OCI-M2 (cell line): ENCODE measurements around the gene FOLR1.

Experiments
- DNase-seq: peaks from one replicate; lab custom pipeline; 2025; ENCODE audit not compliant: unreplicated experiment; lab: John Stamatoyannopoulos, UW

FOLR1 gene

DNA sequence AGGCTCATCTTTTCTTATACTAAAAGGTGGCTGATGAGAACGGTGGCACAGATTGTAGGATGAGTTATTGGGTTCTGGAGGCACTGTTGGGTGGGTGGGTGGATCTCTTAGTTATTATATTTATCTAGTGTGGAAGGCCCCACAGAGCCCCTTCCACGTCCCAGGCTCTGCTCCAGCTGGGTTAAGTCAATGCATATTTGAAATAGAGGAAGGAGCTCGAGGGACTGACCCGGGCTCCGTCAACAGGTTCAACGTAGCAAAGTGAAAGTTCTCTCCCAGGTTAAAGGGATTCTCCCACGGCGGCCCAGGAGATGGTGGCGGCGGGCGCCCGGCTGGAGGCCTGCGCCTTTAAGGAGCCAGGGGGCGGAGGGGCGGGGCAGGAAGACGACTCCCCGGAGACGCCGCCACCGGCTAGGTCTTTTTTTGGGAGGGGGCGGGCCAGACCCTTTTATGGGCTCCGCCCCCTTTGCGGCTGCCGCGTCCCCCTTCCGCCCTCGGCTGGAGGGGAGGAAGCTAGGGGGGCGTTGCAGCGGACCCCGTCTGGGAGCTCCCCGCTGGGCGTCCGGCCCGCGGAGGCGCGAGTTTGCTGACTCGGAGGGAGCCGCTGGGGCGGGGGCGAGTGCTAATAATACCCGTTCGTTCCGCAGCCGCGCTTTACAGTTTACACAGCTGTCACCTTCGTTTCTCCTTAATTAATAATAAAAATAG is 31.1 kb downstream of the FOLR1 start:
- DNase-seq: peak; percentile 74

DNA sequence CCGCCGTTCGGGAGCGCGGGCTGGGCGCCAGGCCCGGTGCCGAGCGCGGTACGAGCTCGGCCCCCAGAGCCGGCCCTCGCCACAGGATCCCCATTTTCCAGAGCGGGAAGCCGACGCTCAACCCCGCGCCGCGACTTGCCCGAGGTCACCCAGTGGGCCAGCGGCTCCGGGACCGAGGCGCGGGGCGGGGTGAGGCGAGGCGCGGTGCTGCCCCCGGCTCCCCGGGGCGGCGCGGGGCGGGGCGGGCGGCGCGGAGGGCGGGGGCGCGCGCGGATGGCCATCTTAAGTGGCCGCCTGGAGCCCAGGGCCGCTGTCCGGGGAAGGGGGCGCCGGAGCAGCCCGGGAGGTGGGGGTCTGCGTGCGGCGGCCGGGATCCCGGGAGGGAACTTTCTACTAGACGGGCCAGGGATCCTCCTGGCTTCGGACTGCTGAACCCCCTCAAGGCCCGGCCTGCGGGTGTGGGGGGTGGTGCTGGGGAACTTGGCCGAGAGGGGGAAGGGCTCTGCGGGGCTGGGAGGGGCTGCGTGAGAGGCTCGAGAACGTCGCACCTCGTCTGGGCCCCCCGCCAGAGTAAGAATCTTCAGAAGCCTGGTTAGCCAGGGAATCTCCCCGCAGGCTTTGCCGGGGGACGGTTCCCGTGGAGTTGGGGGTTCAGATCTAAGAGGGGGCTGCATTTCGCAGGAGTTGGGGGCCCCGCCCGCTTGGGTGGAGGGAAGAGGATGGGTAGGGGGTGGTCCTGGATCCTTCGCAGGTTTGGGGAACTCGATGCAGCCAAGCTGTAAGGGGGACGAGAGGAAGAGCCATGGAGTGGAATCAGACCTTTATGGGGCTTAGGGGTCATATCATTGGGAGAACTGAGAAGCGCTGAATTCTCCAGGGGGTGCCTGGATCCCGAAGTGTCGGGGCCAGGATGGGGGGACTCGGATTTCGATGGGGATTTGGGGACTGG is 31.9 kb downstream of the FOLR1 start:
- DNase-seq: no peak

DNA sequence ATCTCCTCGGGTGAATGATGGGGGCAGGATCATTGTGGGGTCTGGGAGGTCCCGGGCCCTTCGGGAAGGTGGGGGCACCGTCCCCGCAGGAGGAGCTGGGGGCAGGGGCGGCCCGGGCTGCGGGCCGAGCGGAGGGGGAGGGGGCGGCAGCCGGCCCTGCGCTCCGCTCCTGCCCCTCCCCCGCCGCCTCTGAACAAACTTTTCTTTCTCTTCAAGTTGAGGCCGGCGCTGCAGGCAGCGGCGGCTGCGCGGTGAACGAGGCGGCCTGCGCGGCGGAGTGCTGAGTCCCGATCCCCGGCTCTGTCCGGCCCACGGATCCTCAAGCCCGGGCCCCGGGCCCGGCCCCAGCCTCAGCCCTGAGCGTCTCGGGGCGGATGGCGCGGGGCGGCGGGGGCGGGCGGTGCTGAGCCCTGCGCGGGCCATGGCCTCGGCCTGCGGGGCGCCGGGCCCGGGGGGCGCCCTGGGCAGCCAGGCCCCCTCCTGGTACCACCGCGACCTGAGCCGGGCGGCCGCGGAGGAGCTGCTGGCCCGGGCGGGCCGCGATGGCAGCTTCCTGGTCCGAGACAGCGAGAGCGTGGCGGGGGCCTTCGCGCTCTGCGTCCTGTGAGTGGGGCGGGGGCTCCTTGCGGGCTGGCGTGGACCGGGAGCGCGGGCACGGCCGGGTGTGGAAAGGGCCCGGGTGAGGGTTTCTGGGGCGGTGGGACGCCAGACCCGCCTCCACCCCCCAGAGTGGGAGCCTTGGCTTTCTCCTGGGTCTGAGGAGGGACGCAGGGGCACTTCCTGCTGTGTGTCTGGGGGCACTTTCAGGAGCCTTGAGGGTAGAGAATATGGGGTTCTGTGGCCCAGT is 32.8 kb downstream of the FOLR1 start, which contains the start of gene INPPL1:
INPPL1 (plus strand) TSS at position 204 of the 847 bp plus-strand sequence; CDS start at position 422, 218 bp downstream.
- DNase-seq: no peak

DNA sequence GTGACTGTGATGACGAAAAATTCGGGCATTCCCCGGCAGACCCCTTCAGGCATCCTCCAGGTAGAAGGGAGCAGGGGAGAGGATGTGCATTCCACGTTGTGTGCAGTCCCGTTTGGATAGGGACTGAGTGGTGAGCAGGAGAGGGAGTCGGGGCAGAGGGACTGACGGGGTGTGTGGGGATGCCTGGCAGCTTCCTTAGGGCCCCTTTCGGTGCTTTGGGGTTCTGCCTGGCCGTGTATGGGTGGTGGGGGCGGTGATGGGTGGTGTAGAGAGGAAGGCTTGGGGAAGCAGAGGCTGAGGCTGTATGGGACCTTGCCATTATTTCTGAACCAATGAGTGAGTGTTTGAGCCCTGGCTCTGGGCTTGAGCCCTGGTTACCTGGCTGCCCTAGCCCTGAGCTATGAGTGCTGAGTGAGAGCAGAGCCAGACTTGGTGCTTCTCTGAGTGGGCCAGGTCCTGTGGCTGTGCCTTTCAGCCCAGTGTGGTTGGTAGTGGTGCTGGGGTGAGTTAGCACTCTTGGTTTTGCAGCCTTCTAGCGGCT is 33.5 kb downstream of the FOLR1 start:
- DNase-seq: no peak

DNA sequence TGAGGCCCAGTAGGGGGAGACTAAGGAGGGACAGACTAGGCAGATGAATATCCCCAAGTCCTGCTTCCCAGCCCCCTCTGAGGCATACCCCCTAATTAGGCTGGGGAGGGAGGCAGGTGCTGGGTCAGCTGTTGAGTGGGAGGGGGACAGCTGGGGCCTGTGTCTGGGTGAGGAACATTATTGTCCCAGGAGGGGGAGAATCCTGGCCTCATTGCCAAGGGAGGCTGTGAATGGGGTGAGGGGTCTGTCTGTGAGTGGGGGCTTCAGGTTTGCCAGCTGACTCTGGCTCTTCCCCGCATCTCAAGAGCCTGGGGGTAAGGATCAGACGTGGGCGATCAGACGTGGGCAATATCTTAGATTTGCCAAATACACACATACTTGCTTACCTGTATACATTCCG is 34.8 kb downstream of the FOLR1 start:
- no peak for DNase-seq

DNA sequence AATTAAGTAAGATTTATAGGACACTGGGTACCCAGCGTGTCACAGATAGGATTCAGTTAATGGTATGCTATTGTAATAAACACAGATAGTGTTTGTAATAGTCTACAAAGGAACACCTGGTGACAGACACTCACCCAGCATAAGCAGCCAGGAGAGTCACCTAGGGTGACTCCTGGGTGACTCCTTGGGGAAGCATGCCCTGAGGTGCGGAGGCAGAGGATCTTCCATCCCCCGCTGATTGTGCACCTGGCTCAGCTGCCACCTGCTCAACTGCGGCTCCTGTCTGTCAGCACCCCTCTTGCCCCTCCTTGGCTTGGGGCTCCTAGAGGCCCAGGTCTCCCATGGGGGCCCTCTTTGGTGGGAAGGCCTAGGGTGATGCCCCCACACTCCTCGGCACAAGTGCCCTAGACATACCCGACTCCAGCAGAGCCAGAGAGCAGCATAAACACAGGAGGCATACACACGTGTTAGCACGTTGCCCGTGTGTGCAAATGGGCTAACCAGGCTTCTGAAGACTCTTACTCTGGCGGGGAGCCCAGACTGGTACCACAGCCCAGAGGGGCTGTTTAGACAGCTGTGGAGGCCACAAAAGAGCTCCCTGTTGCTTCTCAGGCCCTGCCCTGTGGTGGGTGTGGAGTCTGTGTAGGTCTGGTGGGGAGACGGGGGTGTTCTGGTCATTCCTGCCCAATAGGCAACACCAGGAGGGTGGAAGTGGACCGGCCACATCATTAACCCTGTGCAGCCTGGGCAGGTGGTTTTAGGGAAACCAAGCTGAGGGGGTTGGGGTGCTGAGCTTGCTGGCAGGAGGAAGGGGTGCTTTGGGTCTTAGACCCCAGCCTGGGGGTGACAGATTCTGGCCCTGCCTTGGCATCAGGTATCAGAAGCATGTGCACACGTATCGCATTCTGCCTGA is 35.6 kb downstream of the FOLR1 start:
- no peak for DNase-seq

DNA sequence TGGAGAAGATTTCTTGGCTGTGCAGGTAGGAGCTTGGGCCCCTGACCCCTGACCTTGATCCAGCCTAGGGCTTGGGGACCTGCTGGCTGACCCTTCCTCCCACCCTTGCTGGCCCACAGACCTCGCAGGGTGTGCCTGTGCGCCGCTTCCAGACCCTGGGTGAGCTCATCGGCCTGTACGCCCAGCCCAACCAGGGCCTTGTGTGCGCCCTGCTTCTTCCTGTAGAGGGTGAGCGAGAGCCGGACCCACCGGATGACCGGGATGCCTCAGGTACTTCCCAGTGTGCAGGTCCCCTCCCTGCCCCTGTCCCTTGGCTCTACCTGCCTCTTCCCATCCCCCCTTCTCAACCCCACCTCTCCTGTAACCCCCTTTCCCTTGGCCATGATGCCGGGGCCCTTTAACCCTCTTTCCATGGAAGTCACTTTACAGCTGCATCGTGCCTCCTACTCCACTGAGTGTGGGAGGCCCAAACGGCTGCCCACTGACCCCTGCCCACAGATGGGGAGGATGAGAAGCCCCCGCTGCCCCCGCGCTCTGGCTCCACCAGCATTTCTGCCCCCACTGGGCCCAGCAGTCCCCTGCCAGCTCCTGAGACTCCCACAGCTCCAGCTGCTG is 36.4 kb downstream of the FOLR1 start:
- no peak for DNase-seq

DNA sequence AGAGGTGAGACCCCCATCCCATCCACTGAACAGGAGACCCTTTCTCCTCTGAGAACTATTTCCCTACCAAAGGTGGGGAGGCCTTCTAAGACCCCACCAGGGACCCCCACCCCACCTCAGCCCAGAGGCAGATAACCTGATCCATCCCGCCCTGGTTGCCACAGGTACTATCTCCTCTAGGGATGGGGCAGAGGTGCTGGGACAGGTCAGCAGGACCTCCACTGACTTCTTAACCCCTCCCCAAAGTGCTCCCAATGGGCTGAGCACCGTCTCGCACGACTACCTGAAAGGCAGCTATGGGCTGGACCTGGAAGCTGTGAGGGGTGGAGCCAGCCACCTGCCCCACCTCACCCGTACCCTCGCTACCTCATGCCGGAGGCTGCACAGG is 36.9 kb downstream of the FOLR1 start:
- no peak for DNase-seq

DNA sequence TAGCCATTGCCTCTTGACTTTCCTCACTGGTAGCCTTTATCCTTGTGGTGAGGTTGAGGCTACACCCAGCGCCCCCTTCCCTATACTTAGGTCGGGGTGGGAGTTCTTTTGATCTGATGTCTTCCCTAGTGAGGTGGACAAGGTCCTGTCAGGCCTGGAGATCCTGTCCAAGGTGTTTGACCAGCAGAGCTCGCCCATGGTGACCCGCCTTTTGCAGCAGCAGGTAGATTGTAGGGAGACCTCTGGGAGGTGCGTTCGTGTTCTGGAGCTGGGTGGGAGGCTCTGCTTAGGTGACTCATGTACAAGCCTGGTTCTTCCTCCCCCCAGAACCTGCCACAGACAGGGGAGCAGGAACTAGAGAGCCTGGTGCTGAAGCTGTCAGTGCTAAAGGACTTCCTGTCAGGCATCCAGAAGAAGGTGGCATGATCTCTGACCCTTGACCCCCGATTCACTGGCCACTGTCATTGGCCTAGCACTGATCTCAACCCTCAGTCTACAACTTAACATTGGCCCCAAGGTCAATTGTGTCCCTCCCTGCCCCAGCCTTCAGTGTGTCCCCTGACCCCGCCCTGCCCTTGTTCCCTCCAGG is 37.5 kb downstream of the FOLR1 start:
- DNase-seq: no peak

DNA sequence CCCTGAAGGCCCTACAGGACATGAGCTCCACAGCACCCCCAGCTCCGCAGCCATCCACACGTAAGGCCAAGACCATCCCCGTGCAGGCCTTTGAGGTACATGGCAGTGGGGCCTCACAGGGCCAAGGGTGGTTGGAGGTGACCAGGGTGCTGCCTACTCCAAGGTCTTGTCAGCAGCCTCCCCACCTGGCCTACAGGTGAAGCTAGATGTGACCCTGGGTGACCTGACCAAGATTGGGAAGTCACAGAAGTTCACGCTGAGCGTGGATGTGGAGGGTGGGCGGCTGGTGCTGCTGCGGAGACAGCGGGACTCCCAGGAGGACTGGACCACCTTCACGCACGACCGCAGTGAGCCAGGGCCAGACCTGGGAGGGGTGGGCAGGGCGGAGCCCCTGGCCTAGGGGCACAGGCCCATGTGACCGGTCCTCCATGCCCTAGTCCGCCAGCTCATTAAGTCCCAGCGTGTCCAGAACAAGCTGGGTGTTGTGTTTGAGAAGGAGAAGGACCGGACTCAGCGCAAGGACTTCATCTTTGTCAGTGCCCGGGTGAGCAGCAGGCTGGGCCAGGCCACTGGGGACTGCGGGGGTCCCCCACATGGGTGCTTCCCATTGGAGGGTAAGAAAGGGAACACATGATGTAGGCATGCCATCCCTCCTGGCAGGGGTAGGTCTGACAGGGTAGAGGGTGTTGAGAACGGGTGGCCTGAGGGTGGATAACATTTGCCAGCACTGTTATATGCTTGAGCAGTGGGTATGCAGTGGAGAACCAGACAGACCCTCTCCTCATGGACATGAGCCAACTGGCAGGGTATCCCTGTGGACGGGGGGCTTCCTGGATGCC is 38.2 kb downstream of the FOLR1 start:
- DNase-seq: no peak

DNA sequence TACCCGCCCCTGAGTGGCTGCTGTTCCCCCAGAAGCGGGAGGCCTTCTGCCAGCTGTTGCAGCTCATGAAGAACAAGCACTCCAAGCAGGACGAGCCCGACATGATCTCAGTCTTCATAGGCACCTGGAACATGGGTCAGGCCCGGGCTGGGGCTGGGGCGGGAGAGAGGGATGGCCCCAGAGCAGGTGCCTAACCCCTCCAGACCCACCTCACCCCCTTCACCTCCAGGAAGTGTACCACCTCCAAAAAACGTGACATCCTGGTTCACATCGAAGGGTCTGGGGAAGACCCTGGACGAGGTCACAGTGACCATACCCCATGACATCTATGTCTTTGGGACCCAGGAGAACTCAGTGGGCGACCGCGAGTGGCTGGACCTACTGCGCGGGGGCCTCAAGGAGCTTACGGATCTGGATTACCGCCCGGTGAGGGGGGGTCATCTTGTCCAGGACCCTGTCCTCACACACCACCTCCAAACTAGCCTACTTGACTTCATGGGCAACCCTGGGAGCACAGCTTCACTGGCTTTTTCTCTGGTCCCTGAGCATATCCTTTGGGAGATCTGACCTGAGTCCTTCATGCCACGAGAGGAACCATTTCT is 38.9 kb downstream of the FOLR1 start:
- DNase-seq: no peak

DNA sequence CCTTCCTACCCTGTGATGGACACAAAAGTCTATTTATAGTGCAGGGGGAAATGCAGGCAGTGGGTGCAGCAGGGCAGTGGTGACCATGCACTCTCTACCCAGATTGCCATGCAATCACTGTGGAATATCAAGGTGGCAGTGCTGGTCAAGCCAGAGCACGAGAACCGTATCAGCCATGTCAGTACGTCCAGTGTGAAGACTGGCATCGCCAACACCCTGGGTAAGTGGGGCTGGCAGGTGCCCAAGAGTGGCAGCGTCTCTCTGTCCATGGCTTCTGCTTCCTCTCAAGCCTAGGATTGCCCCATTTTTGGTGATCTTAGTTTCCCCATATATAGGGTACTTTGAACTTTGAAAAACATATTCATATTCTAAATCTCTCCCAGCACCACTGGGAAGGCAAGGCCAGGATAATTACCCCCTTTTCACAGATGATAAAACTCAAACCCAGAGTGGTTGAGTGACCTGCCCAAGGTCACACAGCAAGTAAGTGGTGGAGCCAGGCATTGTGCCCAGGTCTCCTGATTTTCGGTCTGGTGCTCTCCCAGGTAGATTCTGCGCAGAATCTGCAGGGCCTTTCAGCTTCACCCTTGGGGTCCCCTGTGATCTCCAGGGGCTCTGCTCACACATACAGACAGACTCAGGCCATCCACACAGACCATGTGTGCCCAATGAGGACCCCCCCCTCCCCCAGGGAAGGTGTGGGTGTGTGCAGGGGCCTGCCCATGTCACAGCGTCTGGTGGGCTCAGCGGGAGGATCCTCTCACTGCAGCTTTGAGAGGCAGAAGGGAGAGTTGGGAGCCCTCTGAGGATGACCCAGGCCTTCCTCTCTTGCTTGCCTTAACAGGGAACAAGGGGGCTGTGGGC is 39.7 kb downstream of the FOLR1 start:
- DNase-seq: no peak

DNA sequence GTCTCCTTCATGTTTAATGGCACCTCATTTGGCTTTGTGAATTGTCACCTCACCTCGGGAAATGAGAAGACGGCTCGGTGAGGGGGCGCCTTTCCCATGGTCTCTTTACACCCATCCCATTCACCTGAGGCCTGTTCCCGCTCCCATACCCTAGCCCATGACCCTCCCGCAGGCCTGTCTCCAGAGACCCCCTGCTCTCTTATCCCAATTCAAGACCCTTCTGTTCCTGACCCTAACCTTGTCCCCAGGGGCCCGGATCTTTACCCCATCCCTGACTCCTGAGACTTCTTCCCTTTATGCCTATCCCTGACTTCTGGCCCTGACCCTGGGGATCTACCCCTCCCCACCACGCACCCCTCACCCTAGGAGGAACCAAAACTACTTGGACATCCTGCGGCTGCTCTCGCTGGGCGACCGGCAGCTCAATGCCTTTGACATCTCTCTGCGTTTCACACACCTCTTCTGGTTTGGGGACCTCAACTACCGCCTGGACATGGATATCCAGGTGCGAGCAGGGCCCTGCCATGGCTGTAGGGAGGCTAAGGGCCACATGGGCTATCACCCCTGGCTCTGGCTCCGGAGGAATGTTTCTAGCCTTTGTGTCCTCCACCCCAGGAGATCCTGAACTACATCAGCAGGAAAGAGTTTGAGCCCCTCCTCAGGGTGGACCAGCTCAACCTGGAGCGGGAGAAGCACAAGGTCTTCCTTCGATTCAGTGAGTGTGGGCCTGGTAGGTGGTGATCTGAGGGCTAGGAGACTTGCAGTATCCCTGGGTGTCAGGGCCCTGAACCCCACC is 40.5 kb downstream of the FOLR1 start:
- no peak for DNase-seq

DNA sequence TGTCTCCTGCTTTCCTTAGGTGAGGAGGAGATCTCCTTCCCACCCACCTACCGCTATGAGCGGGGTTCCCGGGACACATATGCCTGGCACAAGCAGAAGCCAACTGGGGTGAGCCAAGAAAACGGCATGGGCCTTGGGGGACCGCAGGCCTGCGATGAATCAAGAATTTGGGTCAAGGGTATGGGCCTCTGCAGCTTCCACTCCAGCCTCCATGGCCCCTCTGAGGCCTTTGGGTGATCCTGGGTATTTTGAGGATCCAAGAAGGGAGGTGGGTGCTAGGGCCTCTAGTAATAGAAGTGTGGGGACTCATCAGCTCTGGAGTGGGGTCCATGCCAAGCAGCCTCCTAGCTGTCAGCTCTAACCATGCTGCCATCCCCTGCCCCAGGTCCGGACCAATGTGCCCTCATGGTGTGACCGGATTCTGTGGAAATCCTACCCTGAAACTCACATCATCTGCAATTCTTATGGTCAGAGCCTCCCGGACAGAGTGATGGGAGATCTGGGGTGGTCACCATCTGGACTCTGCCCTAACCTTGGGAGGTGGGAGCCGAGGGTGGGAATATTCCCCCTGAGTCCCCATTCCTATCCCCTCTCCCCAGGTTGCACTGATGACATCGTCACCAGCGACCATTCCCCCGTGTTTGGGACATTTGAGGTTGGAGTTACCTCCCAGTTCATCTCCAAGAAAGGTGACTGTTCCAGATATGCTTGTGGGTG is 41.3 kb downstream of the FOLR1 start:
- no peak for DNase-seq

DNA sequence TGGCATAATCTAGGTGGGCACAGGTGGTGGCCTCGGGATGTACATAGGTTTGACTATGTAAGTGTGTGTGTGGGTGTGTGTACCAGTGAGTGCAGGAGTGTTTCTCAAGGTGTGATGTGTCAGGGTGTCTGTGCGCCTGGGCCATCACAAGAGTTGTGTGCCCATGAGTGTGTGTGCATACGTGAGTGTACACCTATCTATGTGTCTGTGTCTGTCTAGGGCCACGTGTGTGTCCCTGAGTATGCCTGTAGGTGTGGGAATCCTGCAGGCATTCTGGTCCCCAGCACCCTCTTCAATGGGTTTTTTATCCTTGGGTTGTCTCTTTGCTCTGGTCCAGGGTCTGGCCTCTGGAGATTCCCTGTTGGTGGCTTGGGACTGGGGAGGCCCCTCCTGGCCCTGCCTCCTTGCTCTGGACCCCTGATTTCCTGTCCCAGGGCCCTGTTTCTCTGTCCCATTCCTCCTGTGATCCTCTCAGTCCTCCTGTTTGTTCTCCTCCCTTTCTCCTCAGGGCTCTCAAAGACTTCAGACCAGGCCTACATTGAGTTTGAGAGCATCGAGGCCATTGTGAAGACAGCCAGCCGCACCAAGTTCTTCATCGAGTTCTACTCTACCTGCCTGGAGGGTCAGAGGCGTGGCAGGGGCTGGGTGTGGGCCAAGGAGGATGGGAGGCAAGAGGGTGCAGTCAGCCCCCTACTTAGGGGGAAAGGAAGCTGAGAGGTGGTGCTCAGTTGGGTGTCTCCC is 42.0 kb downstream of the FOLR1 start:
- DNase-seq: no peak
